K562 (cell line): ENCODE measurements around the gene NECTIN1. TPM values are rescaled to one million over a fixed set of nuclear protein-coding genes. Genes with fewer than 3 reads are reported as not detected.

Experiments used
- AFF4 ChIP-seq: sonication (generic); formaldehyde crosslinking; IDR thresholded peaks from 2 replicates; pipeline ENCODE4 v1.8.0; 2023; ENCODE audit warnings: mild to moderate bottlenecking, missing genetic modification reagents
- CBX5 ChIP-seq: IDR thresholded peaks from 2 replicates; pipeline ENCODE4 v1.6.1; 2014; ENCODE audit warnings: low read depth, borderline replicate concordance
- DNMT1 ChIP-seq: fragments of 450-650 bp; IDR thresholded peaks from 2 replicates; pipeline ENCODE4 v1.6.1; 2016; ENCODE audit warnings: antibody characterized with exemption, mild to moderate bottlenecking
- MYBL2 ChIP-seq, 2 experiments: fragments of 450-650 bp in 1 of 2; sonication (generic) in 1 of 2; formaldehyde crosslinking in 1 of 2; IDR thresholded peaks; 2 replicates each; pipeline versions ENCODE4 v1.6.1 to v1.8.1; 2017 to 2022; ENCODE audit warnings: borderline replicate concordance in 1 of 2, inconsistent platforms in 1 of 2, low read depth in 1 of 2, mild to moderate bottlenecking in 1 of 2, missing genetic modification reagents in 1 of 2, moderate library complexity in 1 of 2
- NFIX ChIP-seq: fragments of 250-450 bp; sonication (Bioruptor Pico); IDR thresholded peaks from 2 replicates; pipeline ENCODE4 v1.4.0; 2020; ENCODE audit warnings: low read depth, mild to moderate bottlenecking, moderate library complexity
- SMARCA5 ChIP-seq: fragments of 450-650 bp; IDR thresholded peaks from 2 replicates; pipeline ENCODE4 v1.6.1; 2016
- TCF3 ChIP-seq: sonication (generic); formaldehyde crosslinking; IDR thresholded peaks from 2 replicates; pipeline ENCODE4 v1.4.0; 2020; ENCODE audit warnings: mild to moderate bottlenecking, missing genetic modification reagents
- ZBTB7A ChIP-seq: IDR thresholded peaks from 2 replicates; pipeline ENCODE4 v1.6.1; 2011; ENCODE audit warnings: low read depth, mild to moderate bottlenecking, low read length, moderate library complexity, borderline replicate concordance; ENCODE audit not compliant: control insufficient read depth
- ZNF431 ChIP-seq: sonication (generic); formaldehyde crosslinking; IDR thresholded peaks from 2 replicates; pipeline ENCODE4 v1.8.0; 2022; ENCODE audit warnings: mild to moderate bottlenecking, missing genetic modification reagents
- polyA plus RNA-seq, 8 experiments: library from polyadenylated mRNA; depleted of rRNA in 4 of 8; stranded (reverse) in 5 of 8; unstranded in 3 of 8; fragments of >200 nt; fragmentation: Nextera tagmentation in 2 of 8; fragmentation: Illumina TruSeq in 1 of 8; extraction: Ambion mirVana in 2 of 8; extraction: Trizol in 1 of 8; gene quantifications; 2 replicates each; pipeline versions ENCODE4 v1.2.1 to v1.2.3, GENCODE V29; 2011 to 2014; ENCODE audit warnings: inconsistent platforms in 1 of 8, missing spikeins in 1 of 8
- total RNA-seq, 7 experiments: library from RNA; depleted of rRNA in 6 of 7; stranded (reverse); fragments of >200 nt in 6 of 7; fragmentation: Illumina TruSeq in 2 of 7; extraction: Trizol in 2 of 7; gene quantifications; 2 replicates each; pipeline versions ENCODE4 v1.2.1 to v1.2.3, GENCODE V29; 2011 to 2021; ENCODE audit warnings: low replicate concordance in 1 of 7

Gene NECTIN1
- total and polyA plus RNA-seq, 9 of the 15 experiments (the other 6 are each of a cell fraction or from before 2014, with no cell fraction given): 0.09 to 0.53 (median 0.23) TPM; not detected in 2

GRCh38 chr11:119677840-119678239 is 51.2 kb downstream of the NECTIN1 start (continued):
- TF ChIP-seq DNMT1 (no peak), AFF4 (no peak), ZNF431 (CRISPR knock-in tag) (no peak), ZBTB7A (no peak), SMARCA5 (no peak), TCF3 (no peak), NFIX (CRISPR knock-in tag) (no peak), CBX5 (peak; percentile 47; the same call in 1 of the 2 replicates), MYBL2 (IDR thresholded peaks at IDR 0.05; ENCODE audit: low read depth) (no peak), MYBL2 (CRISPR knock-in tag; IDR thresholded peaks at IDR 0.05; ENCODE audit: borderline replicate concordance) (no peak)
